ENCODE measurements around the gene SMURF2.
"Not testable (repeated sequence)": the region's sequence is repeated elsewhere in the genome, so short reads cannot be mapped to it uniquely, and the experiment has no call there.

Gene SMURF2

DNA sequence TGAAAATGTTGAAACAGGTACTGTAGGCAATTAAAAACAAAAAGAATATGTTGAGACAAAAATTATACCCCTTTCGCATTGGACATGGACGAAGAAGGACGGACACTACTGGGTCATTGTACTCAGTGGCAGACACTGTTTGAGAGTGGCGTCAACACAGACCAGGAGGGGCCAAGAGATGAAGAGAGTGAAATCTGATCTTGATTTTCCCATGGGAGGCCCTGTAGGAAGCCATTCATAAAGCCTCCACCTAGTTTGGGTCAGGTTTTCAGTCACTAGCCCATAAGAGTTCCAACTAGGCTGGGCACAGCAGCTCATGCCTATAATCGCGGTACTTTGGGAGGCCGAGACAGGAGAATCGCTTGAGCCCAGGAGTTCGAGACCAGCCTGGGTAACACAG is 23.6 kb upstream of the SMURF2 start:
- H3K4me3 ChIP-seq (replicated peaks in 1 of 2; ENCODE audit: low read depth in 2 of 2, low read length in 2 of 2) = no peak overlapping the region
- TF ChIP-seq, protein P1, sequence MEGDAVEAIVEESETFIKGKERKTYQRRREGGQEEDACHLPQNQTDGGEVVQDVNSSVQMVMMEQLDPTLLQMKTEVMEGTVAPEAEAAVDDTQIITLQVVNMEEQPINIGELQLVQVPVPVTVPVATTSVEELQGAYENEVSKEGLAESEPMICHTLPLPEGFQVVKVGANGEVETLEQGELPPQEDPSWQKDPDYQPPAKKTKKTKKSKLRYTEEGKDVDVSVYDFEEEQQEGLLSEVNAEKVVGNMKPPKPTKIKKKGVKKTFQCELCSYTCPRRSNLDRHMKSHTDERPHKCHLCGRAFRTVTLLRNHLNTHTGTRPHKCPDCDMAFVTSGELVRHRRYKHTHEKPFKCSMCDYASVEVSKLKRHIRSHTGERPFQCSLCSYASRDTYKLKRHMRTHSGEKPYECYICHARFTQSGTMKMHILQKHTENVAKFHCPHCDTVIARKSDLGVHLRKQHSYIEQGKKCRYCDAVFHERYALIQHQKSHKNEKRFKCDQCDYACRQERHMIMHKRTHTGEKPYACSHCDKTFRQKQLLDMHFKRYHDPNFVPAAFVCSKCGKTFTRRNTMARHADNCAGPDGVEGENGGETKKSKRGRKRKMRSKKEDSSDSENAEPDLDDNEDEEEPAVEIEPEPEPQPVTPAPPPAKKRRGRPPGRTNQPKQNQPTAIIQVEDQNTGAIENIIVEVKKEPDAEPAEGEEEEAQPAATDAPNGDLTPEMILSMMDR (IDR thresholded peaks at IDR 0.05; ENCODE audit: low read depth, low read length) = no peak
- no peak for DNase-seq (ENCODE audit: low read depth in 2 of 2)

DNA sequence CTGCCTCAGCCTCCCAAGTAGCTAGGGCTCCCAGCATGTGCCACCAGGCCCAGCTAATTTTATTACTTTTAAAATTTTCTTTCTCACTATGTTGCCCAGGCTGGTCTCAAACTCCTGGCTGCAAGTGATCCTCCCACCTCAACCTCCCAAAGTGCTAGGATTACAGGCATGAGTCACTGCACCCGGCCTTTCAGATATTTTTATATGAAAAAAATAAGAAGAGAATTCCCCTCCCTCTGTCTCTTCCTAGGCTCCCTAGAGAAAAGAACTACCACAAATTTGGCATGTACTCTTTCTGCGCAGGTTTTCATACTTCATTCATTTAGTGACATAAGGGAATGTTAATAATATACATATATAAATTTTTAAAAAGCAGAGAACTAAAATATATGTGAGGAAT is 21.7 kb upstream of the SMURF2 start:
- TF ChIP-seq, protein P1 (IDR thresholded peaks at IDR 0.05; ENCODE audit: low read depth, low read length) = no peak
- no peak overlapping the region for H3K4me3 ChIP-seq (replicated peaks in 1 of 2; ENCODE audit: low read depth in 2 of 2, low read length in 2 of 2)
- DNase-seq (ENCODE audit: low read depth in 2 of 2) = peak in 1 of 2 donors; percentile 85

DNA sequence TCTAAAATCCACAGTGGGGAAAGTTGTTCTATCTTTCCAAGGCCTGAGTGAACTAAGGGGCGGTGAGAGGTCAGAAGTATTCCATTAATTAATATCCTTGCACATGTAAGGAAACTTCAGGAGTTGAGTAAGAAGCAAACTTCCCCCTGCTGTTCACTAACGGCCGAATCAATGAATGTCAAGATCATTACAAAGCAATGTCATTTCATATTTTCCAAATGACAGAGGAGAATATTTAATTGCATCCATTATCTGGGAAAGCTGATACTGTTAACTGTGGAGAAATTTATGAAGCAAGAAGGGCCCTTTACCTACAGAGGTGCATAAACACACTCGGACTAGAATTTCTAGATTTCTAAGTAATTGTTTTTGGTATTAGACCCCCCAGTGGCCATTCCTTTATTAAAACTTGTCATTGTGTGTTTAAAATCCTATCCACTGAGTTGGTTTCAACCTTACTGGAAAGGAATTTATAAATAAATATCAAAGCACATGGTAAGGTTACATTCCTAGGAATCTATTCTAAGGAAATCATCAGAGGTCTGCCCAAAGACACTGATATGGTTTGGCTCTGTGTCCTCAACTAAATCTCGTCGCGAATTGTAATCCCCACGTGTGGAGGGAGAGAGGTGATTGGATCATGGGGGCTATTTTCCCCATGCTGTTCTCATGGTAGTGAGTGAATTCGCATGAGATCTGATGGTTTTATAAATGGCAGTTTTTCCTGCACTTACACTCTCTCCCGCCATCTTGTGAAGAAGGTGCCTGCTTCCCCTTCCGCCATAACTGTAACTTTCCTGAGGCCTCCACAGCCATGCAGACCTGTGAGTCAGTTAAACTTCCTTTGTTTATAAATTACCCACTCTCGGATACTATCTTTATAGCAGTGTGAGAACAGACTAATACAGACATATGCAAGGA is 20.4 kb upstream of the SMURF2 start:
- no peak overlapping the region for H3K4me3 ChIP-seq (replicated peaks in 1 of 2; ENCODE audit: low read depth in 2 of 2, low read length in 2 of 2)
- DNase-seq (ENCODE audit: low read depth in 2 of 2) = peak; percentile 11 to 79
- TF ChIP-seq, protein P1 (IDR thresholded peaks at IDR 0.05; ENCODE audit: low read depth, low read length) = no peak

DNA sequence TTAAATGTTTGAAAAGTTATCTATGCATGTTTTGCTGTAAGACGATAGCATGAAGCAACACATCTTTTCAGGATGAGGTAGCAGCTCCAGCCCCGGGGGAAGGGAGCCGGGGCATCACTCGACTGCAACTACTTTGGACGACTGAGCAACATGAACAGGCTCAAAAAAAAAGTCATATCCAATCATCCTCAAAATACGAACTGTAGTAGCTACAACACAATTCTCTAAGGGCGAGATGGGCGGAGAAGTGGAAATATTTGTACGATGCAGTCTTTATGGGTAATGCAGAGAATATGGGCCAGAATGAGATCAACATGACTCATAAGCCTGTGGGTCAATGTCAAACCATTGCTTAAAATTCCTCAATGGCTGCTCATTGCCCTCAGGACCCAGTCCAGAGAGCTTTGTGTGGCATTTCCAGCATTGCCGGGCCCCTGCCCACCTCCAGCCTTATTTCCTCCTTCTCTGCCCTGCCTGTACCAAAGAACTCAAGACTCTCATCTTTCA is 17.7 kb upstream of the SMURF2 start:
- DNase-seq (ENCODE audit: low read depth in 2 of 2) = peak; percentile 81 to 100
- H3K4me3 ChIP-seq (replicated peaks in 1 of 2; ENCODE audit: low read depth in 2 of 2, low read length in 2 of 2) = peak overlapping the region in 1 of 2 donors; percentile 30
- TF ChIP-seq, protein P1 (IDR thresholded peaks at IDR 0.05; ENCODE audit: low read depth, low read length) = no peak

DNA sequence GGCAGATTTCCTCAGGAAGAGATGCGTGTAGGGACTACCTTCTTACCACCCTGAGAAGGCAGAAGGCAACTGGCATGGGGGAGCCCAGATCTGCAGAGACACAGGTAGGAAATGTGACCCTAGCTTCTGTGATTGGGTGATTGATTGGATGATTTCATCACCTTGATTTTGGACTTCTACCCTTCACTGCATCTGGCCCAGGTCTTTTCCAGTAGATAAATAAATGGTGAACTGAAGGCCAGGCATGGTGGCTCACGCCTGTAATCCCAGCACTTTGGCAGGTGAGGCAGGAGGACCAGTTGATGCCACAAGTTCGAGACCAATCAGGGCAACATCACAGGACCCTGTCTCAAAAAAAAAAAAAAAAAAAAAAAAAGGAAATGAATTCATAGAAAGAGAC is 14.7 kb upstream of the SMURF2 start:
- no peak overlapping the region for H3K4me3 ChIP-seq (replicated peaks in 1 of 2; ENCODE audit: low read depth in 2 of 2, low read length in 2 of 2)
- no peak for DNase-seq (ENCODE audit: low read depth in 2 of 2)
- TF ChIP-seq, protein P1 (IDR thresholded peaks at IDR 0.05; ENCODE audit: low read depth, low read length) = no peak

DNA sequence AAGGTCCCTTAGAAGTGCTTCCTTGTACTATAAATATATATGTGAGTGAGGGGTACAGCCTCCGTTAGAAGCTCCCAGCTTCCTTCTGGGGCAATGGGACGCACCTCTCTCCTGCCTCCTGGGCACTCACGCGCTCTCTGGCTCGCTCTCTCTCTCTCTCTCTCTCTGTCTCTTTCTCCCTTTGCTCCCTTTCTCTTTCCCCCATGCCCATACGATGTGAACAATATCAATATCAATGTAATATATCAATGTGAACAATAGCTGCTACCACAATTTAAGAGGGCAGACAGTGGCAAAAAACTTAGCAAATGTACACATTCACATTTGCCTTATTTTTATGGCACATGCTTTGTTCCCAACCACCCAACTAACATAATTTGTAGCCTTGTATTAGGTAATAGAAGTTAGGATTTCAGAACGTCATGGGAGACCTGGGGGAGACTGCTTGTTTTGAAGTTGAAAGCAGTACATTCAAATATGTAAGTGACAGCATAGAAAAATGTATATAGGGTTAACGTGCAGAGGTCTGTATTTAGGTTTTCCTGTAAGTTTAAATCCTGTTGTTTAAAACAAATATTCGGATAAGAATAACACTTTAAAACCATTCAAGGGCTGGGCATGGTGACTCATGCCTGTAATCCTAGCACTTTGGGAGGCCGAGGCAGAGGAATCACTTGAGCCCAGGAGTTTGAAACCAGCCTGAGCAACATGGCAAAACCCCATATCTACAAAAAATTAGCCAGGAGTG is 8.9 kb upstream of the SMURF2 start:
- not testable (repeated sequence) for H3K4me3 ChIP-seq (replicated peaks in 1 of 2; ENCODE audit: low read depth in 2 of 2, low read length in 2 of 2)

DNA sequence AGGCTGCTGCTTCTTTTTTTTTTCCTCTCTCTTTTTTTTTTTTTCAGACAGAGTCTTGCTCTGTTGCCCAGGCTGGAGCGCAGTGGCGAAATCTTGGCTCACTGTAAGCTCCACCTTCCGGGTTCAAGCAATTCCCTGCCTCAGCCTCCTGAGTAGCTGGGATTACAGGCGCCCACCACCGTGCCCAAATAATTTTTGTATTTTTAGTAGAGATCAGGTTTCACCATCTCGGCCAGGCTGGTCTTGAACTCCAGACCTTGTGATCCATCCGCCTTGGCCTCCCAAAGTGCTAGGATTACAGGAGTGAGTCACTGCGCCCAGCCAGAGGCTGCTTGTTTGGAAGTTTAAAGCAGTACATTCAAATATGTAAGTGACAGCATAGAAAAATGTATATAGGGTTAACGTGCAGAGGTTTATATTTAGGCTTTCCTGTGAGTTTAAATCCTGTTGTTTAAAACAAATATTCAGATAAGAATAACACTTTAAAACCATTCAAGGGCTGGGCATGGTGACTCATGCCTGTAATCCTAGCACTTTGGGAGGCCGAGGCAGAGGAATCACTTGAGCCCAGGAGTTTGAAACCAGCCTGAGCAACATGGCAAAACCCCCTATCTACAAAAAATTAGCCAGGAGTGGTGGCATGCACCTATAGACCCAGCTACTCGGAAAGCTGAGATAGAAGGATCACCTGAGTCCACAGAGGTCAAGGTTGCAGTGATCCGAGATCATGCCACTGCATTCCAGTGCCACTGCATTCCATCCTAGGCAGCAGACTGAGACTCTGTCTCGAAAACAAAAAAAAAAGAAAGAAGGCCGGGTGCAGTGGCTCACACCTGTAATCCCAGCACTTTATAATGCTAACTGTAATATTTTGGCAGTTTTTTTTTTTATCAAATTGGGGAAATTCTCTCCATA is 6.0 kb upstream of the SMURF2 start:
- H3K4me3 ChIP-seq (replicated peaks in 1 of 2; ENCODE audit: low read depth in 2 of 2, low read length in 2 of 2) = not testable (repeated sequence)
- DNase-seq (ENCODE audit: low read depth in 2 of 2) = peak; percentile 42 to 75

More for the DNA sequence above, 8.9 kb upstream of the SMURF2 start:
- DNase-seq (ENCODE audit: low read depth in 2 of 2) = not testable (repeated sequence)

DNA sequence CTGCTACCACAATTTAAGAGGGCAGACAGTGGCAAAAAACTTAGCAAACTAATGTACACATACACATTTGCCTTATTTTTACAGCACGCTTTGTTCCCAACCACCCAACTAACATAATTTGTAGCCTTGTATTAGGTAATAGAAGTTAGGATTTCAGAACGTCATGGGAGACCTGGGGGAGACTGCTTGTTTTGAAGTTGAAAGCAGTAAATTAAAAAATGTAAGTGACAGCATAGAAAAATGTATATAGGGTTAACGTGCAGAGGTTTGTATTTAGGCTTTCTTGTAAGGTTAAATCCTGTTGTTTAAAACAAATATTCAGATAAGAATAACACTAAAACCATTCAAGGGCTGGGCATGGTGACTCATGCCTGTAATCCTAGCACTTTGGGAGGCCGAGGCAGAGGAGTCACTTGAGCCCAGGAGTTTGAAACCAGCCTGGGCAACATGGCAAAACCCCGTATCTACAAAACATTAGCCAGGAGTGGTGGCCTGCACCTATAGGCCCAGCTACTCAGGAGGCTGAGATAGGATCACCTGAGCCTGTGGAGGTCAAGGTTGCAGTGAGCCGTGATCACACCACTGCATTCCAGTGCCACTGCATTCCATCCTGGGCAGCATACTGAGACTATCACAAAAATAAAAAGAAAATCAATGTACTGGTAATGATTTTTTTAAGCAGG is 2.3 kb upstream of the SMURF2 start:
- DNase-seq (ENCODE audit: low read depth in 2 of 2) = peak; percentile 18 to 48
- not testable (repeated sequence) for H3K4me3 ChIP-seq (replicated peaks in 1 of 2; ENCODE audit: low read depth in 2 of 2, low read length in 2 of 2)

DNA sequence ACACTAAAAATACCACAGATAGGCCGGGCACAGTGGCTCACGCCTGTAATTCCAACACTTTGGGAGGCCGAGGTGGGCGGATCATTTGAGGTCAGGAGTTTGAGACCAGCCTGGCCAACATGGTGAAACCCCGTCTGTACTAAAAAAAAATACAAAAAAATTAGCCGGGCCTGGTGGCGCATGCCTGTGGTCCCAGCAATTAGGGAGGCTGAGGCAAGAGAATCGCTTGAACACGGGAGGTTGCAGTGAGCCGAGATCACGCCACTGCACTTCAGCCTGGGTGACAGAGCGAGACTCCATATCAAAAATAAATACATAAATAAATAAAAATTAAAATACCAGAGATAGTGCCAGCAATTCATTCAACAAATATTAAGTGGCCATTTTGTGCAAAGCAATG is 1.7 kb upstream of the SMURF2 start:
- H3K4me3 ChIP-seq (replicated peaks in 1 of 2; ENCODE audit: low read depth in 2 of 2, low read length in 2 of 2) = not testable (repeated sequence)

More for the DNA sequence above, 1.7 kb upstream of the SMURF2 start:
- DNase-seq (ENCODE audit: low read depth in 2 of 2) = not testable (repeated sequence)

Data from cardiac fibroblast (primary cell).